Stomach (tissue), 9 donors: ENCODE data around the gene ASXL2. TPM values are rescaled to one million over a fixed set of nuclear protein-coding genes. Genes with fewer than 3 reads are reported as not detected.

Experiments
- DNase-seq, 2 donors: peaks; one replicate each; pipeline versions ENCODE4 v3.0.0 to v3.0.0-alpha.2; 2013 to 2019
- H3K27ac ChIP-seq, 5 donors: fragments of 200-600 bp in 4 of 5; sonication (generic) in 4 of 5; one replicate each; pipeline ENCODE4 v1.5.1; 2013 to 2019; ENCODE audit warnings: mild to moderate bottlenecking in 1 of 5, moderate library complexity in 1 of 5
- H3K27me3 ChIP-seq, 3 donors: fragments of 200-600 bp; sonication (generic); one replicate each; pipeline ENCODE4 v1.5.1; 2017 to 2019; ENCODE audit warnings: mixed run types in 1 of 3
- H3K36me3 ChIP-seq, 4 donors: fragments of 200-600 bp; sonication (generic); 1 replicate in 3 of 4; 2 replicates in 1 of 4; pipeline ENCODE4 v1.5.1; 2016 to 2019
- H3K4me1 ChIP-seq, 4 donors: fragments of 200-600 bp; sonication (generic); one replicate each; pipeline ENCODE4 v1.5.1; 2016 to 2019
- H3K4me3 ChIP-seq, 4 donors: fragments of 200-600 bp; sonication (generic) in 3 of 4; one replicate each; pipeline ENCODE4 v1.5.1; 2016 to 2019; ENCODE audit warnings: mild to moderate bottlenecking in 1 of 4
- H3K9me3 ChIP-seq, 4 donors: fragments of 200-600 bp; sonication (generic); one replicate each; pipeline ENCODE4 v1.5.1; 2016 to 2019
- CTCF ChIP-seq, 7 experiments: fragments of 450-650 bp in 4 of 7; fragments of 200-600 bp in 3 of 7; sonication (generic) in 3 of 7; IDR thresholded peaks; one replicate each; pipeline ENCODE4 v1.5.1; 2016 to 2019; ENCODE audit warnings: antibody characterized with exemption in 7 of 7, control low read depth in 2 of 7, mild to moderate bottlenecking in 1 of 7
- EP300 ChIP-seq: sonication (generic); formaldehyde crosslinking; IDR thresholded peaks from one replicate; pipeline ENCODE4 v1.6.1; 2017; ENCODE audit warnings: antibody characterized with exemption
- POLR2A ChIP-seq, 4 donors: fragments of 450-650 bp; IDR thresholded peaks; one replicate each; pipeline ENCODE4 v1.6.1; 2016; ENCODE audit warnings: antibody characterized with exemption in 4 of 4, control low read depth in 2 of 4, mild to moderate bottlenecking in 1 of 4, moderate library complexity in 1 of 4
- POLR2AphosphoS5 ChIP-seq, 3 donors: sonication (generic); formaldehyde crosslinking; IDR thresholded peaks; one replicate each; pipeline ENCODE4 v1.6.1; 2016; ENCODE audit warnings: antibody characterized with exemption in 3 of 3
- WGBS, 5 donors: extraction: QIAGEN DNeasy Blood & Tissue Kit in 3 of 5; methylation state at CpG; one replicate each; pipeline versions ENCODE4 v1.1.5 to v1.1.7; 2013 to 2018; 5-methylcytosine and 5-hydroxymethylcytosine counted together
- intact Hi-C: fragments of 100-400 bp; cut with DNase I; formaldehyde crosslinking; loops from one replicate; pipeline ENCODE4 v1.15.1; 2023; ENCODE audit warnings: low total_unique reads
- polyA plus RNA-seq, 3 donors: library from polyadenylated mRNA; stranded (reverse); fragments of 200-250 nt; gene quantifications; one replicate each; pipeline ENCODE4 v1.2.3, GENCODE V29; 2013
- total RNA-seq, 5 donors: library from RNA; depleted of rRNA; stranded (reverse); fragments of >200 nt; gene quantifications; one replicate each; pipeline versions ENCODE4 v1.1.0 to v1.2.3, GENCODE V29; 2014 to 2016
- donor health status: healthy with polysubstance abuse.
- donor health status: Bipolar disorder and iron deficiency.
- donor health status: healthy.

ASXL2 gene
- total and polyA plus RNA-seq, 8 donors, result 1.6 to 26.5 (median 12.8) TPM

- Histone ChIP-seq H3K36me3 (no peaks in the 10 kb centered on the region), H3K9me3 (no peaks in the 10 kb centered on the region), H3K27me3 (no peaks in the 10 kb centered on the region), H3K4me1 (peaks cover 0 to 29% (median 9%) of the 10 kb centered on the region in 4 donors), H3K27ac (no peak overlapping the region), H3K4me3 (no peak overlapping the region)
- intact Hi-C loops, result no loop called here
- WGBS, 5 donors, result 19 to 26% (median 22%) methylated on average over 6 of the region's 6 CpGs
- TF ChIP-seq CTCF (IDR thresholded peaks at IDR 0.05) (peak in 5 of 7 experiments; percentile 46 to 72 (median 64)), POLR2AphosphoS5 (IDR thresholded peaks at IDR 0.05) (no peak)
- DNase-seq, result peak in 1 of 2 donors; percentile 67
These were observed 178.0 kb downstream of the ASXL2 start for GRCh38 chr2:25700221-25700660.

- no peaks in the 10 kb centered on the region for H3K36me3 ChIP-seq
- H3K9me3 ChIP-seq, result no peaks in the 10 kb centered on the region
- intact Hi-C loops, result no loop called here
- peaks cover 0 to 29% (median 9%) of the 10 kb centered on the region in 4 donors for H3K4me1 ChIP-seq
- no peaks in the 10 kb centered on the region for H3K27me3 ChIP-seq
- 80 to 88% (median 85%) methylated on average over 7 of the region's 7 CpGs for WGBS, 5 donors
- no peak for DNase-seq
- H3K27ac ChIP-seq, result no peak overlapping the region
- TF ChIP-seq POLR2AphosphoS5 (IDR thresholded peaks at IDR 0.05), result no peak
- no peak overlapping the region for H3K4me3 ChIP-seq
These were observed 179.1 kb downstream of the ASXL2 start for GRCh38 chr2:25699216-25699615.

GRCh38 chr2:25698752-25699151 lies 179.5 kb downstream of the ASXL2 start:
- Histone ChIP-seq H3K4me1 (peaks cover 0 to 29% (median 9%) of the 10 kb centered on the region in 4 donors), H3K4me3 (no peak overlapping the region), H3K27me3 (no peaks in the 10 kb centered on the region), H3K36me3 (no peaks in the 10 kb centered on the region), H3K9me3 (no peaks in the 10 kb centered on the region), H3K27ac (no peak overlapping the region)
- intact Hi-C loops, result no loop called here
- TF ChIP-seq CTCF (IDR thresholded peaks at IDR 0.05), result no peak
- TF ChIP-seq EP300, result no peak
- no peak for TF ChIP-seq POLR2AphosphoS5 (IDR thresholded peaks at IDR 0.05)
- no peak for TF ChIP-seq POLR2A (IDR thresholded peaks at IDR 0.05)
- DNase-seq, result peak in 1 of 2 donors; percentile 50

GRCh38 chr2:25697559-25698341 lies 180.5 kb downstream of the ASXL2 start:
- WGBS, 5 donors, result 49 to 55% (median 55%) methylated on average over 17 of the region's 17 CpGs
- Histone ChIP-seq H3K4me3 (no peak overlapping the region), H3K4me1 (peaks cover 0 to 29% (median 9%) of the 10 kb centered on the region in 4 donors), H3K9me3 (no peaks in the 10 kb centered on the region), H3K27me3 (peaks cover 0 to 3% (median 0%) of the 10 kb centered on the region in 3 donors), H3K27ac (no peak overlapping the region), H3K36me3 (no peaks in the 10 kb centered on the region)
- peak in 1 of 2 donors; percentile 34 for DNase-seq
- TF ChIP-seq CTCF (IDR thresholded peaks at IDR 0.05) (no peak), EP300 (no peak), POLR2AphosphoS5 (IDR thresholded peaks at IDR 0.05) (no peak), POLR2A (IDR thresholded peaks at IDR 0.05) (no peak)
- intact Hi-C loops, result no loop called here
